ENCODE measurements around the gene PNMA6A. TPM values are rescaled to one million over a fixed set of nuclear protein-coding genes. Genes with fewer than 3 reads are reported as not detected.

Gene PNMA6A
- total and polyA plus RNA-seq, 10 of the 15 experiments (the other 5 are each of a cell fraction or from before 2014, with no cell fraction given) = 0.03 to 0.23 (median 0.15) TPM; not detected in 7

- H3K4me2 ChIP-seq (ENCODE audit: control insufficient read depth, insufficient read depth) = no peak overlapping the region
- ATAC-seq (no peak), FAIRE-seq (no peak), DNase-seq (ENCODE audit: low read depth, low spot score) (no peak)
- POLR2A ChIA-PET = no interaction called here
- SMC1A ChIA-PET (ENCODE audit: uncharacterized antibody, unreplicated experiment) = no interaction called here
- H3K4me3 ChIP-seq = no peak overlapping the region
- no TSS peak for BruUV-seq (replicated peaks)
- H4K20me1 ChIP-seq (ENCODE audit: control insufficient read depth, insufficient read depth) = no peaks in the 10 kb centered on the region
- H3K27me3 ChIP-seq (replicated peaks in 1 of 2; ENCODE audit: control insufficient read depth in 2 of 2, insufficient read depth in 2 of 2, low read length in 1 of 2) = no peaks in the 10 kb centered on the region
- no peaks in the 10 kb centered on the region for H3K4me1 ChIP-seq (ENCODE audit: control insufficient read depth, insufficient read depth, low read length)
- H2AFZ ChIP-seq (ENCODE audit: control insufficient read depth, low read depth, low read length) = no peak overlapping the region
- no peak overlapping the region for H3K9ac ChIP-seq (ENCODE audit: control insufficient read depth, insufficient read depth, low read length)
- no peaks in the 10 kb centered on the region for H3K79me2 ChIP-seq (ENCODE audit: control insufficient read depth, insufficient read depth, low read length)
- CTCF ChIA-PET = no interaction called here
- no peak overlapping the region for H3K27ac ChIP-seq (ENCODE audit: control insufficient read depth, insufficient read depth)
- RAD21 ChIA-PET (ENCODE audit: unreplicated experiment) = no interaction called here
- in situ Hi-C loops (cut with MboI) = no loop called here
- intact Hi-C loops (cut with micrococcal nuclease; ENCODE audit: unreplicated experiment) = no loop called here
- H3K36me3 ChIP-seq (ENCODE audit: control insufficient read depth in 2 of 2, insufficient read depth in 2 of 2, low read length in 1 of 2) = no peaks in the 10 kb centered on the region
- 63% methylated on average over 11 of the region's 11 CpGs for WGBS (ENCODE audit: insufficient coverage, insufficient replicate concordance, low lambda C conversion rate, missing lambda C conversion rate)
- H3K9me3 ChIP-seq (replicated peaks; ENCODE audit: control insufficient read depth, insufficient read depth, low read length) = no peaks in the 10 kb centered on the region
- TF ChIP-seq, protein P1, sequence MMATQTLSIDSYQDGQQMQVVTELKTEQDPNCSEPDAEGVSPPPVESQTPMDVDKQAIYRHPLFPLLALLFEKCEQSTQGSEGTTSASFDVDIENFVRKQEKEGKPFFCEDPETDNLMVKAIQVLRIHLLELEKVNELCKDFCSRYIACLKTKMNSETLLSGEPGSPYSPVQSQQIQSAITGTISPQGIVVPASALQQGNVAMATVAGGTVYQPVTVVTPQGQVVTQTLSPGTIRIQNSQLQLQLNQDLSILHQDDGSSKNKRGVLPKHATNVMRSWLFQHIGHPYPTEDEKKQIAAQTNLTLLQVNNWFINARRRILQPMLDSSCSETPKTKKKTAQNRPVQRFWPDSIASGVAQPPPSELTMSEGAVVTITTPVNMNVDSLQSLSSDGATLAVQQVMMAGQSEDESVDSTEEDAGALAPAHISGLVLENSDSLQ (IDR thresholded peaks at IDR 0.05) = no peak
- TF ChIP-seq BCLAF1 (IDR thresholded peaks at IDR 0.05) (no peak), RAD21 (IDR thresholded peaks at IDR 0.05; ENCODE audit: insufficient read depth, low read depth, low read length) (no peak), BRCA1 (IDR thresholded peaks at IDR 0.05; ENCODE audit: low read depth, low read length) (no peak), ESRRA (IDR thresholded peaks at IDR 0.05; ENCODE audit: low read length) (no peak), FOS (IDR thresholded peaks at IDR 0.05; ENCODE audit: borderline replicate concordance, extremely low read depth, insufficient read length) (no peak), CHD1 (IDR thresholded peaks at IDR 0.05; ENCODE audit: low read depth, low read length) (no peak), NFIC (IDR thresholded peaks at IDR 0.05; ENCODE audit: low read depth, low read length) (no peak), BCL11A (IDR thresholded peaks at IDR 0.05; ENCODE audit: low read depth, low read length) (no peak), USF1 (IDR thresholded peaks at IDR 0.05; ENCODE audit: borderline replicate concordance, extremely low read length, insufficient read depth, low read depth, low read length) (no peak), TCF3 (IDR thresholded peaks at IDR 0.05; ENCODE audit: borderline replicate concordance, insufficient read depth, low read depth, low read length) (no peak), SUZ12 (IDR thresholded peaks at IDR 0.05; ENCODE audit: unreplicated experiment) (no peak), BACH1 (IDR thresholded peaks at IDR 0.05; ENCODE audit: borderline replicate concordance) (no peak), BHLHE40 (IDR thresholded peaks at IDR 0.05; ENCODE audit: borderline replicate concordance in 1 of 2, low read depth in 2 of 2, low read length in 1 of 2) (no peak), MYB (IDR thresholded peaks at IDR 0.05; ENCODE audit: borderline replicate concordance, low read depth, low read length) (no peak), GABPA (IDR thresholded peaks at IDR 0.05; ENCODE audit: low read depth) (no peak)
- TF ChIP-seq, protein P2, sequence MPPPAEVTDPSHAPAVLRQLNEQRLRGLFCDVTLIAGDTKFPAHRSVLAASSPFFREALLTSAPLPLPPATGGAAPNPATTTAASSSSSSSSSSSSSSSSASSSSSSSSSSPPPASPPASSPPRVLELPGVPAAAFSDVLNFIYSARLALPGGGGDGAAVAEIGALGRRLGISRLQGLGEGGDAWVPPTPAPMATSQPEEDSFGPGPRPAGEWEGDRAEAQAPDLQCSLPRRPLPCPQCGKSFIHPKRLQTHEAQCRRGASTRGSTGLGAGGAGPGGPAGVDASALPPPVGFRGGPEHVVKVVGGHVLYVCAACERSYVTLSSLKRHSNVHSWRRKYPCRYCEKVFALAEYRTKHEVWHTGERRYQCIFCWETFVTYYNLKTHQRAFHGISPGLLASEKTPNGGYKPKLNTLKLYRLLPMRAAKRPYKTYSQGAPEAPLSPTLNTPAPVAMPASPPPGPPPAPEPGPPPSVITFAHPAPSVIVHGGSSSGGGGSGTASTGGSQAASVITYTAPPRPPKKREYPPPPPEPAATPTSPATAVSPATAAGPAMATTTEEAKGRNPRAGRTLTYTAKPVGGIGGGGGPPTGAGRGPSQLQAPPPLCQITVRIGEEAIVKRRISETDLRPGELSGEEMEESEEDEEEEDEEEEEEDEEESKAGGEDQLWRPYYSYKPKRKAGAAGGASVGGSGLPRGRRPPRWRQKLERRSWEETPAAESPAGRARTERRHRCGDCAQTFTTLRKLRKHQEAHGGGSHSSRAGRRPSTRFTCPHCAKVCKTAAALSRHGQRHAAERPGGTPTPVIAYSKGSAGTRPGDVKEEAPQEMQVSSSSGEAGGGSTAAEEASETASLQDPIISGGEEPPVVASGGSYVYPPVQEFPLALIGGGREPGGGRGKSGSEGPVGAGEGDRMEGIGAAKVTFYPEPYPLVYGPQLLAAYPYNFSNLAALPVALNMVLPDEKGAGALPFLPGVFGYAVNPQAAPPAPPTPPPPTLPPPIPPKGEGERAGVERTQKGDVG (CRISPR knock-in tag; IDR thresholded peaks at IDR 0.05) = no peak
These were observed 15.0 kb upstream of the PNMA6A start for GRCh38 chrX:153057281-153057680.

All from GM12878 (cell line).